HCT116 (cell line): Measurements from ENCODE around the gene ZDHHC1. TPM values are rescaled to one million over a fixed set of nuclear protein-coding genes. Genes with fewer than 3 reads are reported as not detected.

Experiments
- ATAC-seq: fragments of 200-7000 bp; cut with Tn5 transposase; 2 replicates; pipeline ENCODE4 v1.9.1; 2020; ENCODE audit warnings: mild to moderate bottlenecking, moderate library complexity
- BruUV-seq: library from RNA; stranded (reverse); fragments of 400-500 nt; replicated peaks from 2 replicates; lab custom pipeline; 2021; lab: Mats Ljungman, UMichigan
- CTCF ChIA-PET: fragments of 300-600 bp; sonication (Branson Sonifier 250); formaldehyde crosslinking; loops from one replicate; lab custom pipeline; 2021; ENCODE audit warnings: antibody characterized with exemption; lab: Charles Lee
- POLR2A ChIA-PET: fragments of 300-600, 350-600 bp; sonication (Branson Sonifier 250); formaldehyde crosslinking; loops from one replicate; lab custom pipeline; 2021; ENCODE audit warnings: antibody characterized with exemption; lab: Charles Lee
- RAD21 ChIA-PET, 2 experiments: fragments of 300-600 bp; sonication (Branson Sonifier 250); formaldehyde crosslinking; loops; one replicate each; lab custom pipeline; 2023; ENCODE audit warnings: low total read pairs in 2 of 2; ENCODE audit not compliant: uncharacterized antibody in 2 of 2, unreplicated experiment in 2 of 2, low non-redundant PET in 1 of 2; lab: Charles Lee
- DNase-seq: peaks from one replicate; pipeline ENCODE4 v3.0.0-alpha.2; 2010; ENCODE audit warnings: low read depth, low spot score
- H2AFZ ChIP-seq: fragments of 200-600 bp; shearing (Covaris generic), sonication (generic); 2 replicates; pipeline ENCODE4 v1.6.1; 2017; ENCODE audit warnings: low read depth, mixed run types, mixed read lengths, antibody characterized with exemption, low read length; ENCODE audit not compliant: poor library complexity, severe bottlenecking
- H3K27ac ChIP-seq: 2 replicates; pipeline ENCODE4 v1.5.1; 2012; ENCODE audit warnings: low read depth, low read length
- H3K27me3 ChIP-seq: fragments of 200-600 bp; sonication (generic); 2 replicates; pipeline ENCODE4 v1.6.1; 2016; ENCODE audit warnings: mixed run types, low read length, mixed read lengths; ENCODE audit not compliant: insufficient read depth
- H3K36me3 ChIP-seq, 2 experiments: fragments of 200-500 bp in 1 of 2; fragments of 200-600 bp in 1 of 2; sonication (Bioruptor generic) in 1 of 2; sonication (generic) in 1 of 2; 2 replicates each; pipeline versions ENCODE4 v1.5.1 to v1.6.1; 2014 to 2016; ENCODE audit warnings: low read length in 2 of 2, inconsistent platforms in 1 of 2, mixed read lengths in 1 of 2, mixed run types in 1 of 2; ENCODE audit not compliant: insufficient read depth in 2 of 2, control insufficient read depth in 1 of 2
- H3K4me1 ChIP-seq, 2 experiments: fragments of 200-600 bp in 1 of 2; sonication (generic) in 1 of 2; 2 replicates each; pipeline versions ENCODE4 v1.5.1 to v1.6.1; 2012 to 2017; ENCODE audit warnings: low read length in 2 of 2, inconsistent platforms in 1 of 2, mild to moderate bottlenecking in 1 of 2, mixed read lengths in 1 of 2, mixed run types in 1 of 2, moderate library complexity in 1 of 2; ENCODE audit not compliant: insufficient read depth in 2 of 2, control insufficient read depth in 1 of 2
- H3K4me2 ChIP-seq: fragments of 200-600 bp; sonication (generic); 2 replicates; pipeline ENCODE4 v1.6.1; 2017; ENCODE audit warnings: mixed run types, low read length, mixed read lengths
- H3K4me3 ChIP-seq, 2 experiments: fragments of 200-600 bp in 1 of 2; sonication (generic) in 1 of 2; replicated peaks in 1 of 2; 2 replicates each; pipeline ENCODE4 v1.5.1; 2011 to 2016; ENCODE audit warnings: low read length in 2 of 2, control low read depth in 1 of 2, low read depth in 1 of 2, mild to moderate bottlenecking in 1 of 2, mixed read lengths in 1 of 2, mixed run types in 1 of 2
- H3K79me2 ChIP-seq: fragments of 200-600 bp; sonication (generic); 2 replicates; pipeline ENCODE4 v1.6.1; 2017; ENCODE audit warnings: mild to moderate bottlenecking, mixed run types, low read length, moderate library complexity, mixed read lengths; ENCODE audit not compliant: insufficient read depth
- H3K9ac ChIP-seq: fragments of 200-600 bp; sonication (generic); 2 replicates; pipeline ENCODE4 v1.6.1; 2016; ENCODE audit warnings: low read length, mixed read lengths
- H3K9me2 ChIP-seq: fragments of 200-600 bp; sonication (generic), shearing (Covaris generic); 2 replicates; pipeline ENCODE4 v1.6.1; 2017; ENCODE audit warnings: mixed run types, mild to moderate bottlenecking, moderate library complexity; ENCODE audit not compliant: insufficient read depth
- H3K9me3 ChIP-seq, 2 experiments: fragments of 200-500 bp in 1 of 2; fragments of 200-600 bp in 1 of 2; sonication (Bioruptor generic) in 1 of 2; sonication (generic) in 1 of 2; 2 replicates each; pipeline ENCODE4 v1.6.1; 2014 to 2017; ENCODE audit warnings: low read length in 2 of 2, mixed read lengths in 2 of 2, inconsistent platforms in 1 of 2, low read depth in 1 of 2, mild to moderate bottlenecking in 1 of 2, mixed run types in 1 of 2, moderate library complexity in 1 of 2; ENCODE audit not compliant: control insufficient read depth in 1 of 2, insufficient read depth in 1 of 2
- H4K20me1 ChIP-seq: fragments of 200-600 bp; sonication (generic), shearing (Covaris generic); 2 replicates; pipeline ENCODE4 v1.6.1; 2017; ENCODE audit warnings: mixed run types, mild to moderate bottlenecking, moderate library complexity; ENCODE audit not compliant: insufficient read depth
- CBX3 ChIP-seq: IDR thresholded peaks from 2 replicates; pipeline ENCODE4 v1.6.1; 2012; ENCODE audit warnings: low read depth
- EGR1 ChIP-seq: IDR thresholded peaks from 2 replicates; pipeline ENCODE4 v1.6.1; 2012; ENCODE audit warnings: low read depth
- EZH2 ChIP-seq: fragments of 200-600 bp; sonication (generic); IDR thresholded peaks from 2 replicates; pipeline ENCODE4 v1.6.1; 2017; ENCODE audit warnings: antibody characterized with exemption, mixed run types
- FOSL1 ChIP-seq: IDR thresholded peaks from 2 replicates; pipeline ENCODE4 v1.6.1; 2012; ENCODE audit warnings: low read depth
- JUND ChIP-seq: IDR thresholded peaks from 2 replicates; pipeline ENCODE4 v1.6.1; 2012
- MAX ChIP-seq: IDR thresholded peaks from 2 replicates; pipeline ENCODE4 v1.6.1; 2012
- POLR2A ChIP-seq: IDR thresholded peaks from 2 replicates; pipeline ENCODE4 v1.7.0; 2011; ENCODE audit warnings: borderline replicate concordance; ENCODE audit not compliant: insufficient read depth, insufficient read length; ENCODE audit errors: extremely low read depth
- POLR2AphosphoS5 ChIP-seq: IDR thresholded peaks from 2 replicates; pipeline ENCODE4 v1.6.1; 2011; ENCODE audit warnings: mild to moderate bottlenecking, low read depth, low read length, moderate library complexity
- RAD21 ChIP-seq: IDR thresholded peaks from 2 replicates; pipeline ENCODE4 v1.6.1; 2012; ENCODE audit warnings: low read depth, mild to moderate bottlenecking
- REST ChIP-seq: IDR thresholded peaks from 2 replicates; pipeline ENCODE4 v1.6.1; 2012; ENCODE audit warnings: low read depth
- SP1 ChIP-seq: IDR thresholded peaks from 2 replicates; pipeline ENCODE4 v1.6.1; 2012; ENCODE audit warnings: low read depth
- SRF ChIP-seq: IDR thresholded peaks from 2 replicates; pipeline ENCODE4 v1.6.1; 2012; ENCODE audit warnings: low read depth
- YY1 ChIP-seq: IDR thresholded peaks from 2 replicates; pipeline ENCODE4 v1.6.1; 2011; ENCODE audit warnings: low read length, low read depth, moderate library complexity, mild to moderate bottlenecking; ENCODE audit not compliant: insufficient replicate concordance; ENCODE audit errors: extremely low read depth
- ZBTB33 ChIP-seq: IDR thresholded peaks from 2 replicates; pipeline ENCODE4 v1.6.1; 2011; ENCODE audit warnings: mild to moderate bottlenecking, low read length, moderate library complexity; ENCODE audit not compliant: insufficient replicate concordance; ENCODE audit errors: extremely low read depth
- ZFX ChIP-seq: fragments of 450-650 bp; IDR thresholded peaks from 2 replicates; pipeline ENCODE4 v1.6.1; 2017
- ZNF274 ChIP-seq: fragments of 200-500 bp; sonication (Bioruptor generic); IDR thresholded peaks from 2 replicates; pipeline ENCODE4 v1.6.1; 2014; ENCODE audit warnings: mild to moderate bottlenecking, low read depth, low read length, inconsistent platforms
- intact Hi-C: fragments of 100-400 bp; cut with micrococcal nuclease; formaldehyde crosslinking; loops from 2 replicates; pipeline ENCODE4 v1.10.0; 2022
- total RNA-seq: library from RNA; stranded (reverse); gene quantifications from one replicate; pipeline ENCODE4 v1.2.1, GENCODE V29; 2021; ENCODE audit not compliant: unreplicated experiment
- TF ChIP-seq, protein P1 (sequence below): IDR thresholded peaks from 2 replicates; pipeline ENCODE4 v1.6.1; 2012

Gene ZDHHC1
- total RNA-seq, 1 experiment from 2014 or later, result 9.1 TPM

- Histone ChIP-seq H4K20me1 (no peaks in the 10 kb centered on the region), H3K9ac (no peak overlapping the region), H3K9me2 (no peaks in the 10 kb centered on the region)
- CTCF ChIA-PET, result interaction anchor here (1.4 kb wide), 1 partner anchor 32 kb away, joined by 4 read pairs; no protein-coding TSS in a partner anchor
- TF ChIP-seq SP1, result no peak
- TF ChIP-seq MAX, result no peak
- TF ChIP-seq, all 23 proteins: peak for 0
- ChIA-PET RAD21 (no interaction called here), POLR2A (no interaction called here)
- no peak overlapping the region for H2AFZ ChIP-seq
- no peaks in the 10 kb centered on the region for H3K9me3 ChIP-seq
- H3K27ac ChIP-seq, result no peak overlapping the region
- no peaks in the 10 kb centered on the region for H3K36me3 ChIP-seq
- no peaks in the 10 kb centered on the region for H3K27me3 ChIP-seq
- no peak for ATAC-seq
- no peak overlapping the region for H3K4me3 ChIP-seq
- H3K4me1 ChIP-seq, result peaks cover 3 to 10% of the 10 kb centered on the region in 2 experiments; a peak in 3 of 4 replicates
- H3K79me2 ChIP-seq, result peaks cover 6% of the 10 kb centered on the region; the same call in 1 of the 2 replicates
- DNase-seq, result no peak
- H3K4me2 ChIP-seq, result no peak overlapping the region
- intact Hi-C loops, result no loop called here
- no TSS peak for BruUV-seq
These were observed 43.9 kb upstream of the ZDHHC1 start for GRCh38 chr16:67460168-67460567.

DNA sequence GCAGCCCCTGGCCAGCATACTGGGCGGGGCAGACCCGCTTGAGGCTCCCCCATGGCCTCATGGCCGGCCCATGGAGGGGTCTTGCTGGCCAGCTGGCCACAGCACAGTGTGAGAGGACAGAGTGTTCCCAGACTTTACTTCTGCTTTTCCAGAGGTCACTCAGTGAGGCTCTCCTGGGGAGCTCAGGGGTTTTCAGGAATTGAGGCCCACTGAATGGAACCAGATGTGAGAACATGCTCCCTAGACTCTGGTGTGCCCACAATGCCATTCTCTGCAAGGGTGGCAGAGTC is 43.5 kb upstream of the ZDHHC1 start:
- Histone ChIP-seq H3K4me2 (no peak overlapping the region), H4K20me1 (no peaks in the 10 kb centered on the region), H2AFZ (no peak overlapping the region), H3K9me2 (no peaks in the 10 kb centered on the region), H3K79me2 (peaks cover 2% of the 10 kb centered on the region; the same call in 1 of the 2 replicates), H3K4me1 (peaks cover 3 to 9% of the 10 kb centered on the region in 2 experiments; a peak in 3 of 4 replicates), H3K36me3 (no peaks in the 10 kb centered on the region), H3K27ac (no peak overlapping the region), H3K4me3 (no peak overlapping the region), H3K9ac (no peak overlapping the region), H3K27me3 (no peaks in the 10 kb centered on the region), H3K9me3 (no peaks in the 10 kb centered on the region)
- CTCF ChIA-PET, result interaction anchor here (1.4 kb wide), 1 partner anchor 32 kb away, joined by 4 read pairs; no protein-coding TSS in a partner anchor
- intact Hi-C loops, result no loop called here
- POLR2A ChIA-PET, result no interaction called here
- BruUV-seq, result no TSS peak
- ATAC-seq (no peak), DNase-seq (no peak)
- RAD21 ChIA-PET, result no interaction called here
- TF ChIP-seq CBX3 (no peak), SRF (no peak), RAD21 (no peak), POLR2AphosphoS5 (no peak), YY1 (no peak), ZFX (no peak), JUND (no peak), POLR2A (no peak), REST (no peak), EZH2 (no peak), ZBTB33 (no peak), SP1 (no peak), ZNF274 (no peak), EGR1 (no peak), FOSL1 (no peak)
- TF ChIP-seq, protein P1, sequence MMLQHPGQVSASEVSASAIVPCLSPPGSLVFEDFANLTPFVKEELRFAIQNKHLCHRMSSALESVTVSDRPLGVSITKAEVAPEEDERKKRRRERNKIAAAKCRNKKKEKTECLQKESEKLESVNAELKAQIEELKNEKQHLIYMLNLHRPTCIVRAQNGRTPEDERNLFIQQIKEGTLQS, result no peak
